Measurements from ENCODE around the gene COPS2. TPM values are rescaled to one million over a fixed set of nuclear protein-coding genes. Genes with fewer than 3 reads are reported as not detected.
"Not testable (repeated sequence)": the region's sequence is repeated elsewhere in the genome, so short reads cannot be mapped to it uniquely, and the experiment has no call there.

Gene COPS2
- total RNA-seq, 1 donor from 2014 or later: 71.8 TPM

GRCh38 chr15:49083401-49084284 lies 71.8 kb downstream of the COPS2 start:
- Mint-ChIP-seq H3K9me3 (ENCODE audit: unreplicated experiment) (no peaks in the 10 kb centered on the region), H3K27ac (ENCODE audit: unreplicated experiment) (no peak overlapping the region), H3K36me3 (ENCODE audit: low read depth, unreplicated experiment) (no peaks in the 10 kb centered on the region), H3K4me1 (ENCODE audit: unreplicated experiment) (peaks cover 3% of the 10 kb centered on the region), H3K27me3 (ENCODE audit: unreplicated experiment) (no peaks in the 10 kb centered on the region), H3K4me3 (ENCODE audit: unreplicated experiment) (no peak overlapping the region)
- TF ChIP-seq CTCF (IDR thresholded peaks at IDR 0.05; ENCODE audit: unreplicated experiment): no peak
- no peak for DNase-seq (ENCODE audit: low spot score)

GRCh38 chr15:49082960-49083359 lies 72.4 kb downstream of the COPS2 start:
- no peak for TF ChIP-seq CTCF (IDR thresholded peaks at IDR 0.05; ENCODE audit: unreplicated experiment)
- Mint-ChIP-seq H3K4me1 (ENCODE audit: unreplicated experiment) (peaks cover 3% of the 10 kb centered on the region), H3K9me3 (ENCODE audit: unreplicated experiment) (no peaks in the 10 kb centered on the region), H3K27ac (ENCODE audit: unreplicated experiment) (no peak overlapping the region), H3K27me3 (ENCODE audit: unreplicated experiment) (no peaks in the 10 kb centered on the region), H3K4me3 (ENCODE audit: unreplicated experiment) (no peak overlapping the region), H3K36me3 (ENCODE audit: low read depth, unreplicated experiment) (no peaks in the 10 kb centered on the region)
- no peak for DNase-seq (ENCODE audit: low spot score)

- Mint-ChIP-seq H3K36me3 (ENCODE audit: low read depth, unreplicated experiment) (no peaks in the 10 kb centered on the region), H3K4me1 (ENCODE audit: unreplicated experiment) (peaks cover 7% of the 10 kb centered on the region), H3K4me3 (ENCODE audit: unreplicated experiment) (no peak overlapping the region), H3K27me3 (ENCODE audit: unreplicated experiment) (no peaks in the 10 kb centered on the region), H3K27ac (ENCODE audit: unreplicated experiment) (no peak overlapping the region), H3K9me3 (ENCODE audit: unreplicated experiment) (no peaks in the 10 kb centered on the region)
- no peak for DNase-seq (ENCODE audit: low spot score)
- TF ChIP-seq CTCF (IDR thresholded peaks at IDR 0.05; ENCODE audit: unreplicated experiment): no peak
Measured at GRCh38 chr15:49079340-49080039, 75.9 kb downstream of the COPS2 start.

GRCh38 chr15:49075881-49076280 lies 79.5 kb downstream of the COPS2 start:
- Mint-ChIP-seq H3K36me3 (ENCODE audit: low read depth, unreplicated experiment) (no peaks in the 10 kb centered on the region), H3K4me3 (ENCODE audit: unreplicated experiment) (no peak overlapping the region), H3K4me1 (ENCODE audit: unreplicated experiment) (peaks cover 12% of the 10 kb centered on the region), H3K27ac (ENCODE audit: unreplicated experiment) (no peak overlapping the region), H3K27me3 (ENCODE audit: unreplicated experiment) (peaks cover 3% of the 10 kb centered on the region), H3K9me3 (ENCODE audit: unreplicated experiment) (no peaks in the 10 kb centered on the region)
- DNase-seq (ENCODE audit: low spot score): no peak
- no peak for TF ChIP-seq CTCF (IDR thresholded peaks at IDR 0.05; ENCODE audit: unreplicated experiment)

GRCh38 chr15:49074589-49075287 lies 80.7 kb downstream of the COPS2 start:
- H3K27ac Mint-ChIP-seq (ENCODE audit: unreplicated experiment); H3K4me3 Mint-ChIP-seq (ENCODE audit: unreplicated experiment): not testable (repeated sequence)

More at GRCh38 chr15:49074589-49075287, 80.7 kb downstream of the COPS2 start:
- peaks cover 12% of the 10 kb centered on the region for H3K4me1 Mint-ChIP-seq (ENCODE audit: unreplicated experiment)
- not testable (repeated sequence) for H3K9me3 Mint-ChIP-seq (ENCODE audit: unreplicated experiment); DNase-seq (ENCODE audit: low spot score); H3K36me3 Mint-ChIP-seq (ENCODE audit: low read depth, unreplicated experiment); H3K27me3 Mint-ChIP-seq (ENCODE audit: unreplicated experiment)

All from endothelial cell (in vitro differentiated cells).